ENCODE measurements around the gene SATB2.

The SATB2 gene

DNA sequence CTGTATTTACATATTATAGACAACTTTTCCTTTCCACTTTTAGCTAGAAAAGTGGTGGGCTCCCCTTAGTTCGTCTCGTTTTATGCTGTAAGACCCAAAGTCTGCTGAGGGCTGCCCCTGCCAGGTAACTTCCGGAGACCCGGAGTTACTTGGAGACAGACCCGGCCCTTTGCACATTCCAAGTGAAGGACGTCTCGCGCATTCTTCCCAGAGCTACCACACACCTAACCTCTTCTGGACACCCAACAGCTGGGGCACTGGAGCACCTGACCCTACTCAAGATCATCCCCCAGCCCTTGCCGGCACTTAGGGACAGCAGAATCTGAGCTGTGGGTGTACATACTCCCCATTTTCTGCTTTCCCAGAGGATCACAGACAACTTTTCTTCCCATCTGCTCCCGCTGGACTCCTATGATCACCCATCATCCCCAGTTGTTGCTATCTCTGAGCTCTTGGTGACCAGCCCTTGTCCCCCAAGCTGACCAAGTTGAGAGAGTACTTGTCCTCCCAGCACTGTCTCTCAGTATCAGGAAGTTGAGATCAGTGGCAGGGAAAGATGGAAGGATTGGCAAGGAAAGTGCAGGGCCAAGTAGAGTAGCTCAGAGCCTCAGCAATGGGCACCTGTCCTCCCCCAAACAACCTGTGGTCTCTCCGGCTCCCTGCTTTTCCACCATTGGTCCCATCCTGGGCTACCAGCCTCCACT, 8.4 kb upstream of the SATB2 start:
- DNase-seq (ENCODE audit: low read depth) = no peak

- DNase-seq (ENCODE audit: low read depth) = no peak
Measured at GRCh38 chr2:199465390-199465789, 7.7 kb upstream of the SATB2 start.

DNA sequence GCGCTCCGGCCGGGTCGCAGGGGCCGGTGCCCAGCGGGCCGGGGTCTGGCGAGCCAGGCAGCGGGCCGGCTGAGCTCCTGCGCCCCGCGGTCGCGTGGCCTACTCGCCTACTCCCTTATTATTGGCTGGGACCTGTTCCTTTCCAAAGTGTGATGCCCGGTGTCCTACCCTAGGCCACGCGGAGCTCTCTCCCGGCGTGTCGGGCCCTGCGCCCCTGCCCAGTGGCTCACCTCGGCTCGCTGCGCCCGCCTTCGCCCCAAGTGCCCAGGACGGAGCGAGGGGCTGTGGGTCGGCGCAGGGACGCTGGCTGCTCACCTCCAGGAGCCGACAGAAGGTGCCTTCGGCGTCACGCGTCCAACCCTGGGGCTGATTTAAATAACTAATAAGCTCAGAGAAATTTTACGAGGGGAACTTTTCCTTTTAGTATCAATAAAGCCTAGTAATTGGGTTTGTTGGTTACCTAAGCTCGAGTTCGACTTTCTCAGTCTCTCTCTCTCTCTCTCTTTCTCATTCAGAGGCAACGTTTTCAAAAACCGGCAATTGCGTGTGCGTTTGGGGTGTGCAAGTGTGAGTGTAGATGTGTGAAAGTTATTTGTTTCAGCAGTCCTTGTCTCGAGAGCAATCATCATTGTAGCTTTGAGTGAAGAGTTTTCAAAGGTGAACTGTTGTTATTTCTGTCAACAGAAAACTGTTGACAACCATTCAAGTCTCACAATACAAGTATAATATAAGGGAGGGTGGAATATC, 7.0 kb upstream of the SATB2 start:
- DNase-seq (ENCODE audit: low read depth) = no peak

- DNase-seq (ENCODE audit: low read depth) = no peak
Measured at GRCh38 chr2:199463708-199464605, 6.2 kb upstream of the SATB2 start.

DNA sequence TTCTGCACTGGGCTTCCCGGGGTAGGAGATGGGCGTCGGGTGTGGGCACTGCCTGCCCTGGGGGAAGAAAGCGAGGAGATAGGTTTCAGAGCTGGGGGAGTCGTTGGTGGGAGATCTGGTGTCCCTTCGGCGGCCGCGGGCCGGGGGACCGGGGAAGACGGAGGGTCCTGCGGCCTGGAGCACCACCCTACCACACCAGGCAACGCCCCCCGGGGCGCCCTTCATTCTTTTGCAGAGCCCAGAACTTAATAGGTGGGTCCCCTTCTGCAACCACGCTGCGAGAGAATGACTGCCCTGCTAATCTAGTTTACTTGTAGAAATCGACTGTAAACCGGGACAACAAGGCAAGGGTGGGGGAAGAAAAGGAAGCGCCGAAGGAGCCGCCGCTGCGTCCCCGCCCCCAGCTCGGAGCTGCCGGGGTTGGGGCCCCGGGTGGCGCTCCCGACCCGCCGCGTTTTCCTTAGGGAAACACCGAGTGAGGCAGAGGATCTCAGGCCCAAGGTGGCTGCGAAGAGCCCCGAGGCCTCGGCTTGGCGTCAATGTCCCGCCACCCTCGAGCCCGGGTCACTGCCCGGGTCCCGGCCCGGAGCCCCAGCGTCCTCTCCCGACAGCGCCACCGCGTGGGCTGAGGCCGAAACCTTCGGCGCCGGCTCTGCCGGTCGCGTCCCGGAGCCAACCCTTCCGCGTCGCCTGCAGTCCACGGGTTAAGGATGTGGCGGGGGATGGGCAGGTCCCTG, 5.4 kb upstream of the SATB2 start:
- DNase-seq (ENCODE audit: low read depth) = no peak

GRCh38 chr2:199462347-199462955, 4.7 kb upstream of the SATB2 start:
- no peak for DNase-seq (ENCODE audit: low read depth)

DNA sequence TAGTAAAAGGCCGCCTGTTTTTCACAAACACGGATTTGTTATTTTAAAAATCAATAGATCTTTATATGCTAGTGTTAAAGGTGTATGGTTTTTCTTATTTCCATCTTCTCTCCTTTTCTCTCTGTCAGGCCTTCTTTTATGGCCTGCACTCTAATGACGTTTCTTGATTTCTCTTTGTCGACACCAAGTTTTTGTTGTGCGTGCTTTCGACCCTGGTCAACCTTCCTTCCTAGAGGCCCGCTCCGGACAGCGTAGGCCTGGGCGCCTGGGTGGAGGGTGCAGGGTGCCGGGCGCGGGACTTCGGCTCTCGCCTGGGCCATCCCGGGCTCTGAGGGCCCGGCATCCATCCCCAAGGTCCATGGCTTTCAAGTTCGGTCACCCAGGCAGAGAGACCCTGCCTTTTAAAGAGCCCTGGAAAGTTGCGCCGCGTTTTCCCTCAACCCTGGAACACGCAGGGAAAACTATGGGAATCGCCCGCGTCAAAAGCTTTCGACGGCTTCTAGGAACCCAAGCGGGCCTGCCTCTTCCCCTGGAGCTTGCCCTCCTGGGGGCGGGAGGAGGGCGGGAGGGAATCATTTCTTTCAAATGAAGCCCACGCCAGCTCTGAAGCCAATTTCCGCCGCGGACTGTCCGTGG, 4.1 kb upstream of the SATB2 start:
- no peak for DNase-seq (ENCODE audit: low read depth)

DNA sequence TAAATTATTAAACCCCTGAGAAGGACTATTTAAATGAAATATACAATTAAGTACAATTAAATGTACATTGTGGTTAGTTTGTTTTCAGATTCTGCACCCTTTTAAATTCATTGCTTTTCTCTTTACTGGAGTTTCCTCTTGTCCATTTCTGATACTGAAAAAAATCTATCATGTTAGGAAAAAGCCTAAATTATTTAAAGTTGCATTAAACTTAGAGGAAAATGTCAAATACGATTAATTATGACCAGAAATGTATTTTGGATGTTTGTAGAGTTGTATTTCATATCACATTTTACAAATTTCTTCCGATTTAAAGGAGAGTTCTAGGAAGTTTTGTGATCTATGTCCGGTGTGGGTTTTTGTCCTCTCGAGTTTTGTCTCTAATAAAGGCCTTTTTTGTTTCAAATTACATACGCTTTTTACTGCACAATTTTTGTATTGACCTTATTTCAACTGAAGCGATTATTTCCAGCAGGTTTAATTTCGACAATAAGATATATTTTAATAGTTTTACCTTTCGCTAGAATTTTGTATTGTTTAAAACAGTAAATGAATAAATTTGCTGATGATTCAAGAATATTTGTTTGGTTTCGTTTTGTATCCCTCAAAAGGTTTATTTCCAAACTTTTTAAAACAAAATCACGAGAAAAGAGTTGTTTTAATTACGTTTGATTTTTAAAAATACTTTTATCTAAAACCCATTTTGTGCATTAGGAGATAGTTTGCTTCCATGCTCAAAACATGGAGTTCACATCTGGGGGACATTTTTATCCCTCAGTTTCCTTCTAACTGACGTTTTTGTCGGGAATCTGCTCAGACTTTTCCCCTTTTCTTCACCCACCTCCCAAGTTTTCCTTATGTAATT, 3.3 kb upstream of the SATB2 start:
- DNase-seq (ENCODE audit: low read depth) = no peak

DNA sequence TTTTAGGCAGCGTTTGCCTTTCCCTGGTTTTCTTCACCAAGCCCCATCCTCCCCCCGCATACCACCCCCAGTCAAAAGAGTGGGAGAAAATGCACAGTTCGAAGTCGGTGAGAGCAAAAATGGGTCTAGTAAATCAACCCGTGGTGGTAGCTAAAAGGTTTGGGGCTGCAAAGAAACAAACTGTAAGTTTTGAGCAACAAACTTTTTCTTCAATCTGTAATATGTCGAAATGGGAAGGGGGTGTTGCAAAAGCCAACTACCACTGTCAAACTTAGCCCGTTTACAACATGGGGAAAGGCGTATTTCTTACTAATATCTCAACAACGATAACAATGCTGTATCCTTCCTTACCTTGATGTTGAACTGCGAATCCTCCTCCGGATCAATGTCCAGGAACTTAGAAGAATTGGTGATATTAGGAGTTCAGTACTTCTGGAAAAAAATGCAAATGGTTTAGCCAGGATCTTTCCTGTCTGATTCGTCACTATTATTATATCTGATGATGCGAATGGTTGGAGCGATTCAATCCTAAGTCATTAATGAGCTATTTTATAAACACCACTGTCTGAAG, 2.4 kb upstream of the SATB2 start:
- DNase-seq (ENCODE audit: low read depth) = peak; percentile 26

- peak; percentile 91 for DNase-seq (ENCODE audit: low read depth)
Measured at GRCh38 chr2:199459286-199460100, 1.8 kb upstream of the SATB2 start.

DNA sequence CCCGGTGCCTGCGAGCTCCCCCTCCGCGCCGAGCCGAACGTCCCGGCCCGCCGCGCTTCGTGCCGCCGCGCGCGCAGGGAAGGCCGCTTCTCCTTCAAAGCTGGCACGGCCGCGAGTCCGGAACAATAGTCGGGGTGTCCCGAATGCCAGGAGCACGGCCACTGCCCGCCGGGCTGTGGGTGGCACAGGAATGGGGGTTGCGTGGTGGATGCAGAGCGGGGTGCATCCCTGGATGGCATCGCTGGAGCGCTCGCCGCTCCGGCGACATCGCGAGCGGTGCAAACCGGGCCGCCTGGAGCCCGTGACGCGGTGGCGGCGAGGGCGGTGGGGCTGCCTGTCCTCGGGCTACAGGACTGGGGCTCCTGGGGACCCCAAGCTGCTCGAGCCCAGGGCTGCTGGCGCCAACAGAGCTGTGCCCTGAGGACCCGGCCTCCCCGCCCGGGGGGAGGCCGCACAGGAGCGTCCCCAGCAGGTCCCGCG, 1.1 kb upstream of the SATB2 start:
- peak; percentile 7 for DNase-seq (ENCODE audit: low read depth)

DNA sequence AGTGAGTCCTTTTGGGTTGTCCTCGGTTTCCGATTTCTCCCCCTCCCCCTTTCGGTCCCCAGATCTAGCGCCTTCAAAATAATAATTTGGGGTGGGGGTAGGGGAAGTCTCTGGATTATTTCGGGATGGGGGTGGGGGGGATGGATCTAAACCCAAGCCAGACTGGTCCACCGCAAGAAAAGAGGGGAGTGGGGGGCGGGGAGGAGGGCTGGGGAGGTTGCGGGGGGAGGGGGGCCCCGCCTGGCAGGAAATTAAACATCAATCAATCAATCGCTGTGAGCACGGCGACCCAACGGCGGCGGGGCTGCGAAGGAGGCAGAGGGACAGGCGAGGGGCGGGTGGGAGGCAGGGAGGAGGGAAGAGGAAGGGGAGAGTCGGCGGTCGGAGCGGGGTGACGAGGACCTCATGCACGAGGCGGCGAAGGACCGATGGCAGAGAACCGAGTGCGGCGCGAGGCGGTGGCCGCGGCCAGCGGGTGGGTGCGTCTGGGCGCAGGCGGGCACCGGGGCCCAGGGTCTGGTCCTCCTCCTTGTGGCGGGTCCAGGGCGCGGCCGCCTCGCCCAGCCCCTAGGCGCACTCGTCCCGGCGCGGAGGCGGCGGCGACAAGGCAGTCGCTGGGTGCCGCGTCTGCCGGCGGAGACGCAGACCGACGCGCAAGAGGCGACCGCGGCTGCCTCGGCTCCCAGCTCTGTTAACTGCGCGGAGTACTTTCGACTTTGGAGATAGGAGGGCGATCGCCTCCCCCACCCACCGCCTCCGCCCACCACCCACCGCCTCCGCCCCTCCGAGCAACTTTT, 468 bp upstream of the SATB2 start:
- no peak for DNase-seq (ENCODE audit: low read depth)

DNA sequence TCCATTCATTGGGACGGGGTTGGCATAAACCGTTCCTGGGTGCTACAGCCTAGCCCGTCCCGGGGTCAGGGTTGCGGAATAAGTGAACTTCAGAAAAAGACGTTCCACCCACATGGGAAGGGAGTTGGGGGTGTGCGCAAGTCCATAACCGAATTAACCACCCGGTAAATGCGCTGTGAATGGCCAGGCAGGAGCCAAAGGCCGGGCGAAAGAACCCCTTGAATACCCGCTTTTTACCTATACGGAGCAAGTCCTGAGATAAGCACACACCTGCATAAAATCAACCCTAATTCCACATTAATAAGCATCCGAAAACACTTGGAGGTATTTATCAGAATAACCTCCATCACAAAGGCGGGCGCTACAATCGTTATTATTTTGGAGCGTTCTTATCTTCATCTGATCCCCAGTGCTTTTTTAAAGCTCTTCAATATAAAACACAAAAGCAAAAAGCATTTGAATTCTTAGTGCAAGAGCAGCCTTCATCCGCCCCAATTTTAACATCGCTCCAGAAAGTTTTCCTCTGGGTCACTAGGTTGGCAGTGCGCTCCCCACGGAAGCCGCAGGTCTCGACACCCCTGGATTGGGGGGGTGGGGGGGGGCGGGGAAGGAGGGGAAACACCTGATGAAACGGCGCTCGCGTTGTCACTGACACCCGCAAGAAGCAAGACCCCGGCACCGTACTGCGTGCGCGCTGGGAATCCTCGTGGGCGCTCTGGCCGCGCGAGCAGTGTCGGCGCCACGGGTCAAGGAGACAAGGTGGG, 1.2 kb downstream of the SATB2 start:
- no peak for DNase-seq (ENCODE audit: low read depth)

DNA sequence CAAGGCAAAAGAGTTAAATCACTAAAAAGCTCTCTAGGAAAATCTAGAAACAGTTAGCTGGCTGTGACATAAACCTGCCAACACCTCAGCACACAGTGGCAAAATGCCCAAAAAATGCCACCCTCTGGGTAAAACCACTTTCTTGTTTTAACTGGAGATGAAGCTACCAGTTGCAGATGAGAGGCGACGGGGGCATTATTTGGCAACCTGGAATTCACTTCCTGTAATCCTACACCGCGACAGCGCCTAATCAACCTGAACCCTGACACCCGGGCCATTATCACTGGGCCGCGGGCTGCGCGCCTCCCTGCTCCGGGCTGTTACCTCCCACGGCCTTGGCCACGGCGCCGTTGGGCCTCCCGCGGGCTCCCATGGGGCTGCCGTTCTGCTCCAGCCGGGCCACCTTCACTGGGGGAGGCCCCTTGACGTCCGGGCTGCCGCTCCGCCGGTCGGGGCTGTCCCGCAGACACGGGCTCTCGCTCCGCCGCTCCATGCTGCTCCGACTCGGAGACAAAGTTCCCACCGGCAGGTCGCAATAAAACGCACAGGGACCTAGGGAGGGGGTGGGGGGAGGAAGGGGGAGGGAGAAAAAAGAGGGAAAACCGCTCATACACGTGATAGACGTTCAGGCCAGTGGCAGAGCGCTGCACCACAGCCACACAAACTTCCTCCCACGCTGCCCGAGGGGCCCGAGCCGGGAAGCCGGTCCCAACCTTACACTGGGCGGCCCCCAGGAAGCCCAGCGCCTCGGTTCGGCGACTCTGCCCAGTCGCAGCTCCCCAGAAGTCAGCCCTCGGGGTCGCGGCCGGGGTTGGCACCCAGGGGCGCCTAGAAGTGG, 2.0 kb downstream of the SATB2 start:
- DNase-seq (ENCODE audit: low read depth) = no peak

DNA sequence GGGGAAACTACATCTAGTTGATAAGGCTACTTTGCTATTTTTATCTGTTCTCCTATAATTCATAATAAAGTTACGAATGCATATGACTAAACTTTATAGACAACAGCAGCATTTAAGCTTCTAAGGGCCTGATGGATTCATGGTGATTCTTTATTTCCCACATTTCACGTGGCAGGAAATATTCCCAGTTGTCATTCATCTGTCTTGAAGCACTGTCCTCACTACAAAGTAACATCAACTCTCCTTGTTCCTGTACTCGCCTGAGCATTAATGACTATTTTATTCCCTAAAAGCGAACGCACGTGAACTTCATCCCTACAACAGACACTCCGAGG, 2.6 kb downstream of the SATB2 start:
- no peak for DNase-seq (ENCODE audit: low read depth)

- no peak for DNase-seq (ENCODE audit: low read depth)
Measured at GRCh38 chr2:199452991-199453379, 4.8 kb downstream of the SATB2 start.

Data from amniotic epithelial cell (primary cell).